HG02970 (cell line): ENCODE data around the gene AR.

Source experiments
- ATAC-seq: cut with Tn5 transposase; IDR thresholded peaks from one replicate; pipeline ENCODE4 v1.9.1; 2021; ENCODE audit warnings: mild to moderate bottlenecking, moderate library complexity, moderate number of reproducible peaks; ENCODE audit not compliant: unreplicated experiment, low FRiP score

AR gene

GRCh38 chrX:67543818-67544217 lies at the start of gene AR:
AR (plus strand) TSS chrX:67544021; CDS start chrX:67545147, 1,126 bp downstream.
- ATAC-seq, result no peak

GRCh38 chrX:67500617-67501016 lies 43.2 kb upstream of the AR start:
- no peak for ATAC-seq

- no peak for ATAC-seq
These were observed 40.8 kb upstream of the AR start for GRCh38 chrX:67503004-67503403.

GRCh38 chrX:67503453-67503852 lies 40.4 kb upstream of the AR start:
- no peak for ATAC-seq

- ATAC-seq, result no peak
These were observed 23.1 kb upstream of the AR start for GRCh38 chrX:67520671-67521070.

- ATAC-seq, result no peak
These were observed 20.7 kb upstream of the AR start for GRCh38 chrX:67523002-67523681.

GRCh38 chrX:67523932-67524331 lies 19.9 kb upstream of the AR start:
- no peak for ATAC-seq

- ATAC-seq, result no peak
These were observed 19.4 kb upstream of the AR start for GRCh38 chrX:67524428-67524827.

GRCh38 chrX:67524950-67525691 lies 18.7 kb upstream of the AR start:
- ATAC-seq, result no peak

GRCh38 chrX:67536564-67536963 lies 7.3 kb upstream of the AR start:
- no peak for ATAC-seq

GRCh38 chrX:67538383-67538782 lies 5.4 kb upstream of the AR start:
- ATAC-seq, result no peak

GRCh38 chrX:67544281-67545035 lies 637 bp downstream of the AR start:
- no peak for ATAC-seq

GRCh38 chrX:67545036-67545821 lies 1.4 kb downstream of the AR start:
- no peak for ATAC-seq

GRCh38 chrX:67545893-67546495 lies 2.2 kb downstream of the AR start:
- no peak for ATAC-seq

GRCh38 chrX:67546496-67547423 lies 2.9 kb downstream of the AR start:
- ATAC-seq, result no peak

GRCh38 chrX:67555578-67556203 lies 11.9 kb downstream of the AR start:
- no peak for ATAC-seq

- ATAC-seq, result no peak
These were observed 14.4 kb downstream of the AR start for GRCh38 chrX:67558267-67558666.
